T-helper 1 cell (primary cell): Measurements from ENCODE around the gene LAMC3.

Source experiments
- DNase-seq, 5 donors: peaks; one replicate each; pipeline ENCODE4 v3.0.0-alpha.2; 2012 to 2020
- total RNA-seq, 4 donors: gene quantifications; one replicate each; lab custom pipeline; 2026; lab: John Stamatoyannopoulos, UW

Gene LAMC3
- total RNA-seq = 0.47 to 3.0 (median 0.92) reads per million in 4 donors

- no peak for DNase-seq
These were observed at the start of gene LAMC3 for GRCh38 chr9:131008909-131009618. Gene LAMC3 (plus strand): TSS chr9:131009174. CDS start chr9:131009215, 41 bp downstream.

- DNase-seq = no peak
These were observed 49.1 kb upstream of the LAMC3 start for GRCh38 chr9:130959809-130960334.

GRCh38 chr9:130960522-130961378 lies 48.2 kb upstream of the LAMC3 start:
- DNase-seq = no peak

- no peak for DNase-seq
These were observed 47.3 kb upstream of the LAMC3 start for GRCh38 chr9:130961511-130962300.

- DNase-seq = no peak
These were observed 46.3 kb upstream of the LAMC3 start for GRCh38 chr9:130962418-130963316.

GRCh38 chr9:130963337-130963908 lies 45.6 kb upstream of the LAMC3 start:
- no peak for DNase-seq

- no peak for DNase-seq
These were observed 45.1 kb upstream of the LAMC3 start for GRCh38 chr9:130963916-130964315.

- DNase-seq = no peak
These were observed 43.3 kb upstream of the LAMC3 start for GRCh38 chr9:130965680-130966079.

- DNase-seq = no peak
These were observed 38.9 kb upstream of the LAMC3 start for GRCh38 chr9:130970052-130970451.

GRCh38 chr9:130970855-130971254 lies 38.1 kb upstream of the LAMC3 start:
- no peak for DNase-seq

- no peak for DNase-seq
These were observed 37.6 kb upstream of the LAMC3 start for GRCh38 chr9:130971294-130971849.

GRCh38 chr9:130972277-130972956 lies 36.6 kb upstream of the LAMC3 start:
- DNase-seq = no peak

- DNase-seq = no peak
These were observed 35.9 kb upstream of the LAMC3 start for GRCh38 chr9:130972957-130973685.

- no peak for DNase-seq
These were observed 35.2 kb upstream of the LAMC3 start for GRCh38 chr9:130973686-130974281.

GRCh38 chr9:130974697-130975096 lies 34.3 kb upstream of the LAMC3 start:
- no peak for DNase-seq

- DNase-seq = no peak
These were observed 33.8 kb upstream of the LAMC3 start for GRCh38 chr9:130975156-130975555.

GRCh38 chr9:130975932-130976841 lies 32.8 kb upstream of the LAMC3 start:
- DNase-seq = no peak

GRCh38 chr9:130977811-130978221 lies 31.2 kb upstream of the LAMC3 start:
- DNase-seq = no peak
